ENCODE data around the gene GNG12. TPM values are rescaled to one million over a fixed set of nuclear protein-coding genes. Genes with fewer than 3 reads are reported as not detected.

The GNG12 gene
- total and polyA plus RNA-seq, 7 donors: 41.9 to 116 (median 47.8) TPM

DNA sequence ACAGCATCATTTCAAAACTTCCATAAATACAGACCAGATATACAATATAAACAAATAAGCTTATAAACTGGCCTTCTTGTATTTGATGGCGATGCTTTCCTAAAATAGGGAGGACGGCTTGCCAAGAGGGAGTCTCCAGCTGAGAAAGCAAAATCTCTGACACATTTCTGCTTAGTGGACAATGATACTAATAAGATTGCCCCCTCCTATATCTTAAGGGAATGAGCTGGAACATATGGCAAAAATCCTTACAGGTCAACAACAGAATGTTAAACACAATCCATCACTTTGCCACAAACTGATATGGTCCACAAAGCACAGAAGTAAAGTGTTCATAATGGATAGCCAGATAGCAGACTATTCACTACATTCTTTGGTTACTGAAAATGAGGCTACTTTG lies 155.3 kb downstream of the GNG12 start:
- H3K36me3 ChIP-seq: no peaks in the 10 kb centered on the region
- no peaks in the 10 kb centered on the region for H3K27me3 ChIP-seq
- intact Hi-C loops (cut with DNase I): no loop called here
- TF ChIP-seq POLR2AphosphoS5 (IDR thresholded peaks at IDR 0.05): no peak
- TF ChIP-seq CTCF (IDR thresholded peaks at IDR 0.05): no peak
- no peak for TF ChIP-seq POLR2A (IDR thresholded peaks at IDR 0.05)
- no peak for TF ChIP-seq EP300 (IDR thresholded peaks at IDR 0.05)
- peaks cover 0 to 10% (median 2%) of the 10 kb centered on the region in 4 donors for H3K4me1 ChIP-seq
- no peak for DNase-seq
- H3K9me3 ChIP-seq: no peaks in the 10 kb centered on the region
- no peak overlapping the region for H3K27ac ChIP-seq
- 82 to 90% methylated on average over 2 of the region's 2 CpGs for WGBS, 2 donors
- no peak overlapping the region for H3K4me3 ChIP-seq

GRCh38 chr1:67677408-67677807 lies 155.9 kb downstream of the GNG12 start:
- H3K36me3 ChIP-seq: no peaks in the 10 kb centered on the region
- intact Hi-C loops (cut with DNase I): no loop called here
- 93 to 95% methylated on average over 2 of the region's 2 CpGs for WGBS, 2 donors

GRCh38 chr1:67676946-67677345 lies 156.3 kb downstream of the GNG12 start:
- intact Hi-C loops (cut with DNase I): no loop called here
- Histone ChIP-seq H3K4me3 (no peak overlapping the region), H3K9me3 (no peaks in the 10 kb centered on the region), H3K36me3 (no peaks in the 10 kb centered on the region), H3K4me1 (peaks cover 0 to 10% (median 2%) of the 10 kb centered on the region in 4 donors), H3K27me3 (no peaks in the 10 kb centered on the region), H3K27ac (no peak overlapping the region)
- no peak for DNase-seq
- 52 to 74% methylated on average over 2 of the region's 2 CpGs for WGBS, 2 donors
- TF ChIP-seq EP300 (IDR thresholded peaks at IDR 0.05) (no peak), POLR2AphosphoS5 (IDR thresholded peaks at IDR 0.05) (no peak), CTCF (IDR thresholded peaks at IDR 0.05) (no peak)

More at GRCh38 chr1:67677408-67677807, 155.9 kb downstream of the GNG12 start:
- Histone ChIP-seq H3K27me3 (no peaks in the 10 kb centered on the region), H3K4me1 (peaks cover 0 to 10% (median 2%) of the 10 kb centered on the region in 4 donors), H3K27ac (no peak overlapping the region), H3K9me3 (no peaks in the 10 kb centered on the region), H3K4me3 (no peak overlapping the region)
- no peak for DNase-seq
- TF ChIP-seq EP300 (IDR thresholded peaks at IDR 0.05): no peak
- TF ChIP-seq CTCF (IDR thresholded peaks at IDR 0.05): no peak

DNA sequence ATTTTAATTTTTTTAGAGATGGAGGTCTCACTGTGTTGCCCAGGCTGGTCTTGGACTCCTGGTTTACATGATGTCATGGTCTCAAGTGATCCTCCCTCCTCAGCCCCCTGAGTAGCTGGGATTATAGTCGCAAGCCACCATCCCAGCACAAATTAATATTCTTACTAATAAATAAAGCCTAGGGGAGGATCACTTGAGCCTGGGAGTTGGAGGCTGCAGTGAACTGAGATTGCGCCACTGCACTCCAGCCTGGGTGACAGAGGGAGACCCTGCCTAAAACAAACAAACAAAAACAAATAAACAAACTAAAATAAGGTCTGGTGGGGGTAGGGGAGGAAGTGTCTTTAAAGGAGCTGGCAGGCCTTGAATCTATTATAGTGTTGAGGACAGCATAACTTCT lies 157.0 kb downstream of the GNG12 start:
- no peak for TF ChIP-seq EP300 (IDR thresholded peaks at IDR 0.05)
- no peak for TF ChIP-seq CTCF (IDR thresholded peaks at IDR 0.05)
- 90 to 91% methylated on average over 2 of the region's 2 CpGs for WGBS, 2 donors
- H3K36me3 ChIP-seq: no peaks in the 10 kb centered on the region
- peaks cover 0 to 10% (median 2%) of the 10 kb centered on the region in 4 donors for H3K4me1 ChIP-seq
- H3K27me3 ChIP-seq: no peaks in the 10 kb centered on the region
- no peaks in the 10 kb centered on the region for H3K9me3 ChIP-seq
- no peak for DNase-seq
- no peak overlapping the region for H3K27ac ChIP-seq
- intact Hi-C loops (cut with DNase I): no loop called here
- no peak overlapping the region for H3K4me3 ChIP-seq

DNA sequence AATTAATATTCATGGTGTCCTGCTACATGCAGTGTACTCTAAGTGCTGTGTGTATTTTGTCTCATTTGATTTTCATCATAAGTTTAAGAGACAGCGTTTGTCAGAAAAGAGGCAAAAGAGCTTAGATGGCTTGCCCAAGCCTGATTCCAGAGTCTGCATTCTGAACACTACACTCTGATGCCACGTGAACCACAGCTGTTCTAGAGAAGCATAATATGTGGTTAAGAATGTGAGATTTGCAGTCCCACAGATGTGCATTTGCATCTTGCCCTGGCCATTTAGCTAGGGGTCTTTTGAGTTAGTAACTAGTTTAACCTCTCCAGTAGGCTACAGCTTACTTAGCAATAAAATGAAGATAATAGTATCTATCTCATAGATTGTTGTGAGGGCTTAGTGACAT lies 157.5 kb downstream of the GNG12 start:
- Histone ChIP-seq H3K4me1 (peaks cover 0 to 10% (median 2%) of the 10 kb centered on the region in 4 donors), H3K4me3 (no peak overlapping the region), H3K9me3 (no peaks in the 10 kb centered on the region), H3K27me3 (no peaks in the 10 kb centered on the region), H3K27ac (no peak overlapping the region), H3K36me3 (no peaks in the 10 kb centered on the region)
- WGBS, 2 donors: 73 to 89% methylated on average over 2 of the region's 2 CpGs
- no peak for DNase-seq
- intact Hi-C loops (cut with DNase I): no loop called here
- TF ChIP-seq CTCF (IDR thresholded peaks at IDR 0.05) (no peak), EP300 (IDR thresholded peaks at IDR 0.05) (no peak), POLR2AphosphoS5 (IDR thresholded peaks at IDR 0.05) (no peak), POLR2A (IDR thresholded peaks at IDR 0.05) (no peak)
